HepG2 (cell line): Measurements from ENCODE around the gene PNPLA2. TPM values are rescaled to one million over a fixed set of nuclear protein-coding genes. Genes with fewer than 3 reads are reported as not detected.

Source experiments
- ADNP ChIP-seq: sonication (generic); formaldehyde crosslinking; IDR thresholded peaks from 2 replicates; pipeline ENCODE4 v1.4.0; 2020; ENCODE audit warnings: missing genetic modification reagents
- ELK4 ChIP-seq: sonication (generic); formaldehyde crosslinking; IDR thresholded peaks from 2 replicates; pipeline ENCODE4 v1.9.0; 2021; ENCODE audit warnings: missing genetic modification reagents, borderline replicate concordance
- HIVEP1 ChIP-seq: sonication (generic); formaldehyde crosslinking; IDR thresholded peaks from 2 replicates; pipeline ENCODE4 v1.4.0; 2020; ENCODE audit warnings: mild to moderate bottlenecking, missing genetic modification reagents
- KDM1A ChIP-seq: IDR thresholded peaks from 2 replicates; pipeline ENCODE4 v1.6.1; 2016; ENCODE audit warnings: missing compliant biosample characterization
- MED8 ChIP-seq: sonication (generic); formaldehyde crosslinking; IDR thresholded peaks from 2 replicates; pipeline ENCODE4 v1.8.1; 2023; ENCODE audit warnings: mild to moderate bottlenecking, missing genetic modification reagents; ENCODE audit not compliant: insufficient replicate concordance
- NFE2 ChIP-seq: sonication (generic); formaldehyde crosslinking; IDR thresholded peaks from 2 replicates; pipeline ENCODE4 v1.4.0; 2020; ENCODE audit warnings: missing genetic modification reagents
- NFYB ChIP-seq: sonication (generic); formaldehyde crosslinking; IDR thresholded peaks from 2 replicates; pipeline ENCODE4 v1.4.0; 2020; ENCODE audit warnings: missing genetic modification reagents
- PITX1 ChIP-seq: sonication (generic); formaldehyde crosslinking; IDR thresholded peaks from 2 replicates; pipeline ENCODE4 v1.5.1; 2020; ENCODE audit warnings: mild to moderate bottlenecking, missing genetic modification reagents
- RARA ChIP-seq: IDR thresholded peaks from 2 replicates; pipeline ENCODE4 v1.6.1; 2016; ENCODE audit warnings: missing genetic modification reagents, missing compliant biosample characterization
- RFX3 ChIP-seq: IDR thresholded peaks from 2 replicates; pipeline ENCODE4 v1.6.1; 2016; ENCODE audit warnings: missing biosample characterization, missing genetic modification reagents
- RORA ChIP-seq: sonication (generic); formaldehyde crosslinking; IDR thresholded peaks from 2 replicates; pipeline ENCODE4 v1.5.0; 2020; ENCODE audit warnings: mild to moderate bottlenecking, missing genetic modification reagents, moderate library complexity
- TARDBP ChIP-seq: sonication (generic); formaldehyde crosslinking; IDR thresholded peaks from 2 replicates; pipeline ENCODE4 v1.8.0; 2022; ENCODE audit warnings: mild to moderate bottlenecking, missing genetic modification reagents
- ZBTB33 ChIP-seq: sonication (generic); formaldehyde crosslinking; IDR thresholded peaks from 2 replicates; pipeline ENCODE4 v1.4.0; 2020; ENCODE audit warnings: missing genetic modification reagents
- ZFP62 ChIP-seq: sonication (generic); formaldehyde crosslinking; IDR thresholded peaks from 2 replicates; pipeline ENCODE4 v1.4.0; 2020; ENCODE audit warnings: missing genetic modification reagents
- ZMAT3 ChIP-seq: sonication (generic); formaldehyde crosslinking; conservative IDR thresholded peaks from 2 replicates; pipeline ENCODE4 v1.7.0; 2021; ENCODE audit warnings: missing genetic modification reagents
- ZNF326 ChIP-seq: sonication (generic); formaldehyde crosslinking; IDR thresholded peaks from 2 replicates; pipeline ENCODE4 v1.4.0; 2020; ENCODE audit warnings: missing genetic modification reagents, borderline replicate concordance
- ZNF430 ChIP-seq: sonication (generic); formaldehyde crosslinking; IDR thresholded peaks from 2 replicates; pipeline ENCODE4 v1.9.0; 2021; ENCODE audit warnings: mild to moderate bottlenecking, missing genetic modification reagents
- ZNF431 ChIP-seq: sonication (generic); formaldehyde crosslinking; IDR thresholded peaks from 2 replicates; pipeline ENCODE4 v1.9.0; 2022; ENCODE audit warnings: missing genetic modification reagents, low read depth, mild to moderate bottlenecking, borderline replicate concordance
- ZNF672 ChIP-seq: sonication (generic); formaldehyde crosslinking; IDR thresholded peaks from 2 replicates; pipeline ENCODE4 v1.8.1; 2022; ENCODE audit warnings: missing genetic modification reagents
- ZNF704 ChIP-seq: sonication (generic); formaldehyde crosslinking; IDR thresholded peaks from 2 replicates; pipeline ENCODE4 v1.8.1; 2023; ENCODE audit warnings: mild to moderate bottlenecking, inconsistent platforms, moderate library complexity, missing genetic modification reagents, borderline replicate concordance
- ZNF766 ChIP-seq: sonication (generic); formaldehyde crosslinking; IDR thresholded peaks from 2 replicates; pipeline ENCODE4 v1.5.0; 2020; ENCODE audit warnings: missing genetic modification reagents, borderline replicate concordance
- polyA plus RNA-seq, 8 experiments: library from polyadenylated mRNA; depleted of rRNA in 3 of 8; stranded (reverse) in 7 of 8; unstranded in 1 of 8; fragments of >200 nt; fragmentation: Illumina TruSeq in 4 of 8; extraction: Trizol in 4 of 8; gene quantifications; 2 replicates each; pipeline versions ENCODE4 v1.2.1 to v1.2.3, GENCODE V29; 2011 to 2016; ENCODE audit warnings: low read depth in 4 of 8, missing spikeins in 1 of 8, mixed read lengths in 1 of 8; ENCODE audit not compliant: insufficient read depth in 1 of 8
- total RNA-seq, 5 experiments: library from RNA; depleted of rRNA; stranded (reverse); fragments of >200 nt; fragmentation: Illumina TruSeq; extraction: Trizol; gene quantifications; 2 replicates each; pipeline ENCODE4 v1.2.3, GENCODE V29; 2016; ENCODE audit warnings: low read depth in 1 of 5
- TF ChIP-seq, protein P1 (sequence below): sonication (generic); formaldehyde crosslinking; IDR thresholded peaks from 2 replicates; pipeline ENCODE4 v1.4.0; 2020; ENCODE audit warnings: missing genetic modification reagents
- TF ChIP-seq, protein P2 (sequence below): sonication (generic); formaldehyde crosslinking; IDR thresholded peaks from 2 replicates; pipeline ENCODE4 v1.9.0; 2021; ENCODE audit warnings: missing genetic modification reagents, mild to moderate bottlenecking, borderline replicate concordance

The PNPLA2 gene
- total and polyA plus RNA-seq, 2 of the 13 experiments (the other 11 are each of a cell fraction or from before 2014, with no cell fraction given) = 10.5 to 43.2 TPM

- TF ChIP-seq ZNF766 (CRISPR knock-in tag) (no peak), ADNP (CRISPR knock-in tag) (no peak), ZMAT3 (CRISPR knock-in tag) (no peak), ZNF704 (CRISPR knock-in tag) (0 out of 2 replicates have a peak, but pooled peaks have one; percentile 8), ZFP62 (no peak), RORA (no peak), ZBTB33 (CRISPR knock-in tag) (no peak), ZNF431 (CRISPR knock-in tag) (no peak), NFE2 (CRISPR knock-in tag) (no peak), RARA (CRISPR knock-in tag) (no peak), HIVEP1 (no peak; the same call in 1 of the 2 replicates), RFX3 (CRISPR knock-in tag) (no peak), ZNF672 (CRISPR knock-in tag) (no peak), ELK4 (CRISPR knock-in tag) (no peak), NFYB (peak; percentile 61; the same call in 1 of the 2 replicates), PITX1 (CRISPR knock-in tag) (peak; percentile 56; the same call in 1 of the 2 replicates), ZNF326 (CRISPR knock-in tag) (no peak), MED8 (no peak), KDM1A (CRISPR knock-in tag) (no peak), ZNF430 (CRISPR knock-in tag) (0 out of 2 replicates have a peak, but pooled peaks have one; percentile 51), TARDBP (CRISPR knock-in tag) (no peak)
- TF ChIP-seq, protein P1, sequence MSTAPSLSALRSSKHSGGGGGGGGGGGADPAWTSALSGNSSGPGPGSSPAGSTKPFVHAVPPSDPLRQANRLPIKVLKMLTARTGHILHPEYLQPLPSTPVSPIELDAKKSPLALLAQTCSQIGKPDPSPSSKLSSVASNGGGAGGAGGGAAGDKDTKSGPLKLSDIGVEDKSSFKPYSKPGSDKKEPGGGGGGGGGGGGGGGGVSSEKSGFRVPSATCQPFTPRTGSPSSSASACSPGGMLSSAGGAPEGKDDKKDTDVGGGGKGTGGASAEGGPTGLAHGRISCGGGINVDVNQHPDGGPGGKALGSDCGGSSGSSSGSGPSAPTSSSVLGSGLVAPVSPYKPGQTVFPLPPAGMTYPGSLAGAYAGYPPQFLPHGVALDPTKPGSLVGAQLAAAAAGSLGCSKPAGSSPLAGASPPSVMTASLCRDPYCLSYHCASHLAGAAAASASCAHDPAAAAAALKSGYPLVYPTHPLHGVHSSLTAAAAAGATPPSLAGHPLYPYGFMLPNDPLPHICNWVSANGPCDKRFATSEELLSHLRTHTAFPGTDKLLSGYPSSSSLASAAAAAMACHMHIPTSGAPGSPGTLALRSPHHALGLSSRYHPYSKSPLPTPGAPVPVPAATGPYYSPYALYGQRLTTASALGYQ = no peak
- TF ChIP-seq, protein P2, sequence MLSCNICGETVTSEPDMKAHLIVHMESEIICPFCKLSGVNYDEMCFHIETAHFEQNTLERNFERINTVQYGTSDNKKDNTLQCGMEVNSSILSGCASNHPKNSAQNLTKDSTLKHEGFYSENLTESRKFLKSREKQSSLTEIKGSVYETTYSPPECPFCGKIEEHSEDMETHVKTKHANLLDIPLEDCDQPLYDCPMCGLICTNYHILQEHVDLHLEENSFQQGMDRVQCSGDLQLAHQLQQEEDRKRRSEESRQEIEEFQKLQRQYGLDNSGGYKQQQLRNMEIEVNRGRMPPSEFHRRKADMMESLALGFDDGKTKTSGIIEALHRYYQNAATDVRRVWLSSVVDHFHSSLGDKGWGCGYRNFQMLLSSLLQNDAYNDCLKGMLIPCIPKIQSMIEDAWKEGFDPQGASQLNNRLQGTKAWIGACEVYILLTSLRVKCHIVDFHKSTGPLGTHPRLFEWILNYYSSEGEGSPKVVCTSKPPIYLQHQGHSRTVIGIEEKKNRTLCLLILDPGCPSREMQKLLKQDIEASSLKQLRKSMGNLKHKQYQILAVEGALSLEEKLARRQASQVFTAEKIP (CRISPR knock-in tag) = no peak
Measured at GRCh38 chr11:830295-831117, 11.8 kb downstream of the PNPLA2 start (continued).
